Activated T-helper 1 cell treated with anti-CD3 and anti-CD28 coated beads, Interleukin-2, amount 50 U/mL, for 16 hours (primary cell): ENCODE results near the gene DEFB118.
"Not testable (repeated sequence)": the region's sequence is repeated elsewhere in the genome, so short reads cannot be mapped to it uniquely, and the experiment has no call there.

Experiments
- DNase-seq, 2 donors: peaks; one replicate each; pipeline ENCODE4 v3.0.0-alpha.2; 2020; ENCODE audit warnings: low read depth in 1 of 2, low spot score in 1 of 2

DEFB118 gene, protein sequence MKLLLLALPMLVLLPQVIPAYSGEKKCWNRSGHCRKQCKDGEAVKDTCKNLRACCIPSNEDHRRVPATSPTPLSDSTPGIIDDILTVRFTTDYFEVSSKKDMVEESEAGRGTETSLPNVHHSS

DNA sequence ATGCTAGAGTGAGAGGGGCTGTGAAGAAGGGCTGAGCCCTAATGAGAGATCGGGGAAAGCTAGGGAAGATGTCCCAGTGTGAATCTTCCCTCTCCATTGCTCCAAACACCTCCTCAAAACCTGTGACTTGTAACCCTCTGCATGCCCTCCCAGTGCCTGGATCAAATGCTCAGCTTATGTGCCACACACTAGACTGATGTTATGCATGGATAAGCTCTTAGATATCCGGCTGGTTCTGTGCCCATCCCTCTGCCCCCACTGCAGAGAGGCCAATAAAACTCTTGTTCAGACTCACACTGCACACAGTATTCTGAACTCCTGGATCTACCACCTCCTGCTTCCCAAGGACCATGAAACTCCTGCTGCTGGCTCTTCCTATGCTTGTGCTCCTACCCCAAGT is at the start of gene DEFB118:
Gene DEFB118 (plus strand): TSS at position 301 of the 400 bp plus-strand sequence. CDS start 50 bp downstream, at position 351.
- no peak for DNase-seq

DNA sequence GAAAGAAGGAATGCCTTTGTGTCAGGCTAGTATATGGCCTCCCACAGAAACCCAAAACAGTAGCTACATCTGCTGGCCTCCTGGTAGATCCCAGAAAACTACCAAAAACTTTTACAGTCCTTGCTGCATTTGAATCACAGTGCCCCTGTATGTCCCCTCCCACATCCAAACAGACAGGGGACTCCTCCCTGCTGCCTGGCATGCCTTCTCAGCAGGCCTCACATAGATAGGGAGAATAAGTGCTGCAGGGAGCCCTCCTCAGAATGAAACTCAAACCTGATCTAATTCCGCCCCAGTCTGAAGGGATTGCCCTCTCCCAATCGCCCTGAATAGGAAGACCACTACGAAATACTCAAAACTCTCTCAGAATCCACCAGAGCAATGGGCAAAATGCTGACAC is 45.9 kb upstream of the DEFB118 start:
- no peak for DNase-seq

DNA sequence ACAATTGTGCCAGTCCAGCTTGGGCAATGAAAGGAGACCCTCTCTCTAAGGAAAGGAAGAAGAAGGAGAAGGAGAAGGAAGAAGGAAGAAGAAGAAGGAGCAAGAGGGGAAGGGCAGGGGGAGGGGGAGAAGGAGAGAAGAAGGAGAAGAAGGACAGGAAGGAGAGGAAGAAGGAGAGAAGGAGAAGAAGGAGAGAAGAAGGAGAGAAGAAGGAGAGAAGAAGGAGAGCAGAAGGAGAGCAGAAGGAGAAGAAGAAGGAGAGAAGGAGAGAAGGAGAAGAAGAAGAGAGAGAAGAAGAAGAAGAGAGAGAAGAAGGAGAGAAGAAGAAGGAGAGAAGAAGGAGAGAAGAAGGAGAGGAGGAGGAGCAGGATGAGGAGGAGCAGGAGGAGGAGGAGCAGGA is 37.5 kb upstream of the DEFB118 start:
- DNase-seq: no peak

DNA sequence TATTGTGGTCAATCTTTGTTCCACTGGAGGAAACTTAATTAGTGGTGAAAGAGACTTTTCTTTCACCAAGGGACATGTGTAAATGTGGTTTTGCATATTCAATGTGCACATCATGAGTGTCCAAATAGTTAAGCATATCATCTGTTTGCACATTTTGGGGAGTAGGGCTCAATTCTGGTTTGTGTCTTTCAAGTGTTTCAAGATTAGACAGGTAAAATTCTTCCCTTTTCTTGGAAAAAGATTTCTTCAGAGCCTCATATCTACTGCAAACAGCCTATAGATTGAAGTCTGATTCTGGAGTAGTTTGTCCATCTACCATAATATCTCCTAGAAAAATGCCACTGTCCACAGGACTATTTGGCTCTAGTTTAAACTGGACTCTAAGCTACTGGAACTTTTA is 26.9 kb upstream of the DEFB118 start:
- DNase-seq: no peak

DNA sequence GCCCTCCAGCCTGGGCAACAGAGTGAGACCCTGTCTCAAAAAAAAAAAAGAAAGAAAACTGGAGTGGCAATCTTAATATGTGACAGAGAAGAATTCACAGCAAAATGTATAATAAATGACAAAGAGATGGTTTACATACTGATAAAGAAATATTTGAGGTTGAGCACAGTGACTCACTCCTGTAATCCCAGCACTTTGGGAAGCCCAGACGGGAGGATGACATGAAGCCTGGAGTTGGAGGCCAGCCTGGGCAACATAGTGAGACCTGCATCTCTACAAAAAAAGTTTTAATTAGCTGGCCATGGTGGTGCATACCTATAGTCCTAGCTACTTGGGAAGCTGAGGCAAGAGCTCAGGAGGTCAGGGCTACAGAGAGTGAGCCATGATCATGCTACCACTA is 12.4 kb upstream of the DEFB118 start:
- DNase-seq: no peak

DNA sequence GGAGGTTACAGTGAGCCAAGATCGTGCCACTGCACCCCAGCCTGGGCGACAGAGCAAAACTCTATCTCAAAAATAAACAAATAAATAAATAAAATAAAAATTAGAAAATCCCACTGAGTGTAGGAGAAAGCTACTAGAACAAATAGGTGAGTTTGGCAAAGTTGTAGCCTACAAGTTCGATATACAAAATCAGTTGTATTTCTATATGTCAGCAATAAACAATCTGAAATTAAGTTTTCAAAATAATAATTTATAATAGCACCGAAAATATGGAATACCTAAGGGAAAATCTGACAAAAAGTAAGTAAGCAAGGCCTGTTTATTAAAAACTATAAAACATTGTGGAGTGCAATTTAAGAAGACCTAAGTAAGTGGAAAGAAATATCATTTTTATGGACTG is 5.1 kb upstream of the DEFB118 start:
- no peak for DNase-seq

DNA sequence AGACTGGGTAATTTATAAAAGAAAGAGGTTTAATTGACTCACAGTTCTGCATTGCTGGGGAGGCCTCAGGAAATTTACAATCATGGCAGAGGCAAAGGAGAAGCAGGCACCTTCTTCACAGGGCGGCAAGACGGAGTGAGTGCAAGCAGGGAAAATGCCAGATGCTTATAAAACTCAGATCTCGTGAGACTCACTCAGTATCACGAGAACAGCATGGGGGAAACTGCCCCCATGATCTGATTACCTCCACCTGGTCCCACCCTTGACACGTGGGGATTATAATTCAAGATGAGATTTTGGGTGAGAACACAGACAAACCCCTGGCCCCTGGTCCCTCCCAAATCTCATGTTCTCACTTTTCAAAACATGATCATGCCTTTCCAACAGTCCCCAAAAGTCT is 4.1 kb upstream of the DEFB118 start:
- DNase-seq: not testable (repeated sequence)

DNA sequence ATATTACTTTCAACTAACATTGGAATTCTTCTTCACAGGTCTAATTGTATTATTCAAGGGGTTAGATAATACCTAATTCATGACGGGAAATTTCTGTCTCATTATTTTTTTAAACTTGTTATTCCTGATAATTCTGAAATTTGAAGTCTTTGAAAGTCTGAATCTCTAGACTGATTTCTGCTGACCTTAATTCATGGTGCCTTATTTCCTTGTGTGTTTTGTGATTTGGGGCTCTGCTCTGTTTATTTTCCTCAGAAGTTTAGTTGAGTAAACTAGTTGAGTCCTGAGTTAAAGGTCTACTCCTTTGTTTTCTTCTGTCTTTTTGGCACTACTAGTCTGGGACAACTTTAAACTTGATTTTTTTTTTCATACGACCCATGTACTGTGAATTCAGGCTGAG is 5.9 kb downstream of the DEFB118 start:
- DNase-seq: no peak

DNA sequence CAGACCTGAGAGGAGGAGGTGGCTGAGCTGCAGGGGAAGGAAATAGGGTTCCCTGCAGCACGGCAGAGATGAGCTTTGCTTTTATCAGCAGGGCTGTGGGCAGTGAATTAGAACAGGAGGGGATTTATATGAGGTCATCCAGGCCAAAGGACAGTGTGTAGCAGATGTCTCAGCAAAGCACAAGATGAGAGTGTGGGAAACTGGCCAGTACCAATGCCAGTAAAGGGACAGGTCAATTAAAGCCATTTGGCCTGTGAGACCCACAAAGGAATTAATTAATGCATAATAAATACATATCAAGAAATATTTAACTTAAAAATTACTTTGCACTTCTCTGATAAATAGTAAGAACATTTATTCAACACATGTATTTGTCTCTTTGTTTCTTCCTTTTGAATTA is 22.1 kb downstream of the DEFB118 start, which contains the start of gene DEFB119:
Gene DEFB119 (minus strand): TSS at position 101 of the 400 bp plus-strand sequence. CDS start 107 bp downstream, outside the sequence.
- no peak for DNase-seq

DNA sequence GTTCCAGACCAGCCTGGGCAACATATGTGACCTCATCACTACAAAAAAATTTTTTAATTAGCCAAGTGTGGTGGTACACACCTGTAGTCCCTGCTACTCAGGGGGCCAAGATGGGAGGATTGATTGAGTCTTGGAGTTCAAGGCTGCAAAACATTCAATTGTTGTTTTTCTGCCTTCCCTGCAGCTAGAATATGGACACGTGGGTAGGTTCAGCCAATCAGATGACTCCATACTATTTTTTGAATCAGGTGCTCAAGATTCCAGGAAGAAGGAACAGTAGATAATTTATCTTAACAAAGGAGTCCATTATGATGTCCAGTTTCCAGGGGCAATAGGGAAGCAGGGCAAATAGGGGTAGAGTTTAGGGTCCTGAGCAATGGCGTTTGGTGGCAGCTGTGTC is 24.4 kb downstream of the DEFB118 start:
- DNase-seq: no peak

DNA sequence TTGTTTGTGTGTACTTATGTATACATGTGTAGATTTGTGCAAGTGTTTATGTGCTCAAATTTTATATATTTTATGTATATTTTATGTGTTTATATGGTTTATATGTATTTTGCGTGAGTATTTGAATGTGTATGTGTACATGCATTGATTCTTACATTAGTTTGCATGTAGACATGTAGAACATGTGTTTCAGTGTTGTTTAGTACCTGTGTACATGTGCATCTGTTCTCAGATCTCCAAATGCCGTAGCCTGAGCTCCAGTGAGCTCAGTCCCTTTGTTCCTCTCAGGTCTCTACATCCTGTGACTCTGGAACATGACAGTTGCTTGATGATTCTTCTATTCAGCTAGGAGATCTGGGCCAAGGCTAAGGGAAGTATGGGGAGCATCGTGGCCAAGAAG is 26.5 kb downstream of the DEFB118 start:
- DNase-seq: no peak

DNA sequence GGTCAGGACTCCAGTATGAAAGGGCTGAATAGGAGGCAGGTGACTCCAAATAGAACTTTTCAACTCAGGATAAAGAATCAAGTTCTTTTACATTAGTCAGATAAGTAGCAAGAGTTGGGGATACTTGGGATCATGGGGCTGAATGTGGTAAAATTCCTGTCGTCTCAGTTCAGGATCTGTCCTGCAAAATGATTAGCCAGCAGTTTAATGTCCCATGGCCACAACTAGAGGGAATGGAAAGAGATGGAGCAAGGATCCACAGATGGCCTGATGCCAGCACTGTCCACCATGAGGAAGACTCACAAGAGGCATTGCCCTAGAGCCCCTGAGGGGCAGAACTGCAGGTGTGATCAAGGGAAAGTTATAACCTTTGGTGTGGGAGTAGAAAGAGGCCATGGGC is 35.5 kb downstream of the DEFB118 start:
- no peak for DNase-seq

DNA sequence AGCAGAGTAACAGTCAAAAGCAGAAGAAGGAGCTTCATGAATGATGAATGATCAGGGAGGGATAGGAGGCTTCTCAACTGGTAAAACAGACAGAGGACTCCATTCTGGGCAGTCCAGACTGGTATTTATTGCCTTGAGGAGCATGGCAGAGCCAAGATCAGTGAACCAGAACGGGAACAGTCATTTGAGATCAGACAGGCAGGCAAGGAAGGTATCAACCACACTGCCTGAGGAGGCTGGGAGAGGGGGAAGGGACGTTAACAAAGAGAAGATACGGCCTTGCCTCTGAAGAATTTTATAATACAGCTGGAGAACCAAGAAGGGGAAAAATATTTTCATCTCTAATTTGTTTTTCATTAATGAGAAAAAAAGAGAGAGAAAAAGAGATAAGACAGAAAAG is 37.7 kb downstream of the DEFB118 start, which contains the start of gene DEFB121:
Gene DEFB121 (minus strand): TSS at position 101 of the 400 bp plus-strand sequence. CDS start 63 bp downstream, at position 38.
- DNase-seq: no peak

DNA sequence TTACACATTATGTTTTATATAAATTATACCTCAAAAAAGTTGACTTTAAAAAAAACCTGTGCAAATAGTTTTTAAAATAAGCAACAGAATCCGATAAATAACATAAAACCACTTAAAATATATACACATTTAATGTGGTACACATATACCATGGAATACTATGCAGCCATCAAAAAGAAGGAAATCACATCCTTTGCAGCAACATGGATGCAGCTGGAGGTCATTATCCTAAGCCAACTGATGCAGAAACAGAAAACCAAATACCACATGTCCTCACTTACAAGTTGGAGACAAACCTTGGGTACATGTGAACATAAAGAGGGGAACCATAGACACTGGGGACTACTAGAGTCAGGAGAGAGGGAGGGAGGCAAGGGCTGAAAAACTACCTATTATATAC is 41.6 kb downstream of the DEFB118 start:
- no peak for DNase-seq

DNA sequence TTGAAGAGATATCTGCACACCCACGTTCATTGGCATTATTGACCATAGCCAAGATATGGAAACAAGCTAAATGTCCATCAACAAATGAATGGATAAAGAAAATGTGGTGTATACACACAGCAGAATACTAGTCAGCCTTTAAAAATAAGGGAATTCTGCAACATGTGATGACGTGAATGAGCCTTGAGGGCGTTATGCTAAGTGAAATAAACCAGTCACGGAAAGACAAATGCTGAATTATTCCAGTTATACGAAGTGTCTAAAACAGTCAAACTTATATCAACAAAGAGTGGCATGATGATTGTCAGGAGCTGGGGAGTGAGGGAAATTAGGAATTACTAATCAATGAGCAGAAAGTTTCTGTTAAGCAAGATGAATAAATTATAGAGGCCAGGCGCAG is 46.0 kb downstream of the DEFB118 start:
- DNase-seq: no peak

DNA sequence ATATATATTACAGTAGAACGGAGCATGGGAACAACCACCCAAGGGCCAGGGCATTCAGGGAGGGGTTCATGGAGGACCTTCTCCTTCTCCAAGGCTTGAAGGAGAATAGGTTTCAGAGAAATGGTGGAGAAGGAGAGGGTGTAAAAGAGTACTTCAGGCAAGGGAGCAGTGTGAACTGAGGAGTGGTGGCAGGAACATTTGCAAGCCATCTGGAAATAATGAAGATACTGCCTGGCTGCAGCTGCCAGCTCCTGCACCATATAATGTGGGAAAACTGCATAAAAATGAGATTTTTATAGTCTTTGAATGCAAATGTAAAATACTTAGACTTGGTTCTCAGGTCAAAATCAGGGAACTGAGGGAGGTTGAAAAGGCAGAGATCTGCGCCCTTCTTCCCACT is 47.3 kb downstream of the DEFB118 start:
- DNase-seq: no peak

DNA sequence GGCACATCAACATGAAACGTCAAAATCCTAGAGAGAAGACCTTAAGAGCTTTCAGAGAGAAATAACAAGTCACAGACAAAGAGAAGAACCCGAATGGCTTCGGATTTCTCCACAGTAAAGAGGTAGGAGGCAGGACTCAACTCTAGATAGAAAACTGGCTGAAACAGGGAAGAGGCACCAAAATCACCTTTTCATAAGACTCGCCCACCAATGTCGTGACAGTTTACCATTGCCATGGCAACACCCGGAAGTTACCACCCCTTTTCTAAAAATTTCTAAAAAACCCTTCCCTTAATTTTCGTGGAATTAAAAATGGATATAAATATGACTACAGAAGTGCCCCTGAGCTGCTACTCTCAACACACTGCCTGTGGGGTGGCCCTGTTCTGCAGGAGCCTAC is 49.9 kb downstream of the DEFB118 start:
- DNase-seq: no peak
